T47D (cell line): ENCODE measurements around the gene MYRFL.

Experiments used
- DNase-seq, 2 experiments: peaks; one replicate each; pipeline versions ENCODE4 v3.0.0 to v3.0.0-alpha.2; 2011 to 2012; ENCODE audit warnings: low read depth in 1 of 2, low spot score in 1 of 2
- JUND ChIP-seq: IDR thresholded peaks from 2 replicates; pipeline ENCODE4 v1.6.1; 2012; ENCODE audit warnings: low read depth
- in situ Hi-C: cut with HindIII; loops from 2 replicates; pipeline ENCODE4 v1.10.0; 2016; ENCODE audit warnings: low sequenced_read_pairs, low pct_unique_long_range_greater_than_20kb

MYRFL gene

GRCh38 chr12:69866698-69867097 is 41.7 kb downstream of the MYRFL start:
- TF ChIP-seq JUND: no peak
- in situ Hi-C loops: no loop called here
- no peak for DNase-seq

DNA sequence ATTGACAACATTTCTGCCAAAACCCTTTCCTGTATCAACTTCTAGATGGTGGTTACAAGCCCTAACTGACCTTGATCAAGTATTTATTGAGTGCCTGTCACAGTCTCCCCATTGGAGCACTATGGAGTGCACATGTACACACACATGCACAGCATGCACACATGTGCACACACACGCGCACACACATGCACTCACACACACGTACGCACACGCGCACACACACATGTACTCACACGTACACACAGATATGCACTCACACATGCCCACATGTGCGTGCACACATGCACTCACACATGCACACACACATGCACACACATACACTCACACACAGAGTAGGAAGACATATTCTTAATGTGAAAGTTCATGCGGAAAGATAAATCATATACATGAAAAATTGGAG is 43.7 kb downstream of the MYRFL start:
- DNase-seq: no peak
- no peak for TF ChIP-seq JUND
- in situ Hi-C loops: no loop called here

DNA sequence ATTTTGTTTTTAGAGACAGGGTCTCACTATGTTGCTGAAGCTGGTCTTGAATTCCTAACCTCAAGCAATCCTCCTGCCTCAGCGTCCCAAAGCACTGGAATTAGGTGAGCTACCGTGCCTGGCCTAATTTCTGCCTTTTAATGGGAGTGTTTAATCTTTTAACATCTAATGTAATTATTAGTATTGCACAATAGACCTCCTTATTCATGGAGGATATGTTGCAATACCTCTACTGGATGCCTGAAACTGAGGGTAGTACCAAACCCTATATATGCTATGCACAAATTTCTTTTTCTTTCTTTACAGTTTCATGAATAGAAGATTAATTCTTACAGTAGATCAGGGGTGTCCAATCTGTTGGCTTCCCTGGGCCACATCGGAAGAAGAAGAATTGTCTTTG is 47.8 kb downstream of the MYRFL start:
- no peak for DNase-seq
- no peak for TF ChIP-seq JUND
- in situ Hi-C loops: no loop called here

GRCh38 chr12:69873429-69873828 is 48.4 kb downstream of the MYRFL start:
- TF ChIP-seq JUND: no peak
- no peak for DNase-seq
- in situ Hi-C loops: no loop called here

DNA sequence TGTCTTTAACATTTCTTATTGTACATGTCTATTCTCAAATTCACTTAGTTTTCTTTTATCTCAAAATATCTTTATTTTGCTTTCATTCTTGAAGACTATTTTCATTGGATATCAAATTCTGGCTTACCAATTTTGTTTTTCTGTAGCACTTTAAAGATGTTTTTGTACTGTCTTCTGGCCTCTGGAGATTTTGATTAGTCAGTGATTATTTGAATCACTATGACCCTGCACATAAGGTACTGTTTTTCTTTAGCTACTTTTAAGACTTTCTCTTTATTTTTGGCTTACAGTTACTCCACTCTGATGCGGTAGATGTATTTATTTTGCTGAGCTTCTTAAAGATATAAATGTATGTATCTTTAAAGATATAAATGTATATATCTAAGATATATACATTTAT is 49.6 kb downstream of the MYRFL start:
- no peak for DNase-seq
- in situ Hi-C loops: no loop called here
- no peak for TF ChIP-seq JUND

GRCh38 chr12:69875416-69875935 is 50.4 kb downstream of the MYRFL start:
- in situ Hi-C loops: no loop called here
- DNase-seq: no peak
- no peak for TF ChIP-seq JUND

- in situ Hi-C loops: no loop called here
- no peak for TF ChIP-seq JUND
- peak; percentile 69 to 81 for DNase-seq
Observed at GRCh38 chr12:69879007-69879960, 54.3 kb downstream of the MYRFL start.

GRCh38 chr12:69880571-69880970 is 55.5 kb downstream of the MYRFL start:
- no peak for TF ChIP-seq JUND
- in situ Hi-C loops: no loop called here
- peak in 1 of 2 experiments; percentile 67 for DNase-seq

DNA sequence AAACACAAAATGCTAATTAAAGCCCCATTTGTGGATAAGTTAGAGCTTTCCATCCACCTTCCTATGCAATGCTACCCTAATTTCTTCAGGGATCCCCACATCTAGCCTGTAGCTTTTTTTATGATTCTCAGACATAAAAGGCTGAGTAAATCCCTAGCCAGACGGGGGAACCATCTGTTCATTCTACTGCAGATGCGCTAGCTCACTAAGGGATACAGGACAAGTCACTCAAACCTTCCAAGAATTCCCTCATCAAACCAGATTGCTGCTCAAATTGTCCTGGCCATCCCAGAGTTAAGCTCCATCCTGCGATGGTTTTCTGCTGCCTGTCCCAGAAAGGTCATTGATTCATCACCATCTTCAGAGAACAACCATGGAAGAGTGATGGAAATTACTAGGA is 56.7 kb downstream of the MYRFL start:
- no peak for TF ChIP-seq JUND
- DNase-seq: no peak
- in situ Hi-C loops: no loop called here

GRCh38 chr12:69884386-69884785 is 59.4 kb downstream of the MYRFL start:
- DNase-seq: no peak
- TF ChIP-seq JUND: no peak
- in situ Hi-C loops: no loop called here

DNA sequence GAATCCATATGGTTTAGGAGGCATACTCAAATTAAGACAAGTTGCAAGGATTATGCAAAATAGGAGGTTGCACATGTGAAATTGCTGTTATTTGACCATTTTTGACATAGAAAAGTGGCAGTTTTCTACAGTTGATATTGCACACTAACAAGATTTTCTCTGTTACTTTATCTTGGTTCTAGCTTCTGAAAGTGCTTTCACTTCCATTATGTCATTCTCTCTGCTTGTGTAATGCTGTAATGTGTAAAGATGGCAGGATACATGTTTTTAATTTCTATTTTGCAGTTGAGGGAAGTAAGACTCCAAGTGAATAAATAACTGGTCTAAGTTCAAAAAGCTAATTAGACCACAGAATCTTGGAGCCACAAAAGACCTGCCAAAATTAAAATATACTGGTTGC is 60.6 kb downstream of the MYRFL start:
- in situ Hi-C loops: no loop called here
- no peak for TF ChIP-seq JUND
- DNase-seq: no peak

DNA sequence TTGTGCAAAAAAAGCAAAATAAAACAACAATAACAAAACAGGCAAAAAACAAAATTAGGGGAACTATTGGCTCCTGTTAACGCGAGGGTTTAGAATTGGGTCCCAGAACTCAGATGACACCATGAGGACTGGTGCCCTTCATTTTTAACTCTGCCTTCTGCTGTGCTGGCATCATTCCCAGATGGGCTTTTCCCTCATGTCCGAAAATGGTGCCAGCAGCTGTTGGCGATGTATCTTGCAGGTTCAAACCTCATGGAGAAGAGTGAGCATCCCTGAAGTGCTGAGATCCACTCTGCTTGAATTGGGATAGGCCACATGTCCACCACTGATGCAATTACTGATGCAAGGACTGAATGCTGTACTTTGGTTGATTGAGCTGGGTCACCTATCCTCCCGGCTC is 61.1 kb downstream of the MYRFL start:
- TF ChIP-seq JUND: no peak
- in situ Hi-C loops: no loop called here
- no peak for DNase-seq

- no peak for TF ChIP-seq JUND
- in situ Hi-C loops: no loop called here
- no peak for DNase-seq
Observed at GRCh38 chr12:69886715-69887114, 61.7 kb downstream of the MYRFL start.
